ELF-1 (cell line): ENCODE measurements around the gene ALAS1.

Experiments used
- DNase-seq: peaks from one replicate; pipeline ENCODE4 v3.0.0-alpha.2; 2016; ENCODE audit warnings: low read depth, low spot score

ALAS1 gene

GRCh38 chr3:52233968-52234367 lies 36.0 kb downstream of the ALAS1 start:
- no peak for DNase-seq

DNA sequence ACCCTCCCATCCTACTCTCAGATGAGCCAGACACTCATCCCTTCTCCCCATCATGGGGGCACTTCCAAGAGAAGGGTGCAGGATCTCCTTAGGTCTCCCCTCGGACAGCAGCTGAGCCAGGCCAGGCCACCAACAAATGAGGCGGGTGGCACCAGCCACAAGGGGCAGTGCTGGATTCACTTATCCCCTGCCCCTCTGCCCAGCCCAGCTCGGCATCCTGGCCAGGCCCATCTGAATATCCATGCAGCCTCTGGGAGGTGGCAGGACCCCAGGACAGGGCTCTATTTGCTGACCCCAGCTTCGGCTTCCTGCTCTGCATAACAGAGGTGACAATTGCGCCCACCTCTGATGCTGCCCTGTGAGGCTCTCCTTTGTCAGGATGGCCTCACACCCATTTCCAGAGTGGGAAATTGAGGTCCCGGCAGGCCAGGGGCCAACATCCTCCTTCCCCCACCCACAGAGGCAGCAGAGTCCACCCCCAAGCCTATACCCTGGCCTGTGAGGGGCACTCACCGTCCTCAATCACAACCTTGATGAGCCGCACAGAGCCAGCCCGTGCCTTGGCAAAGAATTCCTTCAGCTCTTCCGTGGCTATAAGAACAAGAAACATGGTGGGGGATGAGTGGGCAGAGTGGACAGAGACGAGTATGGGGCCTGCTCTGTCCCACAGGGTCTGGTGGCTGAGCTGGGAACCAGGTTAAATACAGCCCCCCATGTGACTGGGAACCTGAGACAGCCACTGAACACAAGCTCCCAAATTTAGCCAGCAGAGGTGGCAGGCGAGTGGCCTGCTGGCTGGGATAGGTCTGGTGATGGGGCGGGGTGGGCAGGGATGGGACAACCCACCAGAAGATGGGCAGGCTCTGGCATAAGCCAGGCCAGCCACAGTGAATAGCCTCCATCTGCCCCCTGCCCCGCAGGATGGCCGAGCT lies 36.8 kb downstream of the ALAS1 start:
- DNase-seq: no peak

- no peak for DNase-seq
These were observed 38.5 kb downstream of the ALAS1 start for GRCh38 chr3:52236424-52236886.

GRCh38 chr3:52237006-52237656 lies 39.2 kb downstream of the ALAS1 start:
- DNase-seq: no peak

DNA sequence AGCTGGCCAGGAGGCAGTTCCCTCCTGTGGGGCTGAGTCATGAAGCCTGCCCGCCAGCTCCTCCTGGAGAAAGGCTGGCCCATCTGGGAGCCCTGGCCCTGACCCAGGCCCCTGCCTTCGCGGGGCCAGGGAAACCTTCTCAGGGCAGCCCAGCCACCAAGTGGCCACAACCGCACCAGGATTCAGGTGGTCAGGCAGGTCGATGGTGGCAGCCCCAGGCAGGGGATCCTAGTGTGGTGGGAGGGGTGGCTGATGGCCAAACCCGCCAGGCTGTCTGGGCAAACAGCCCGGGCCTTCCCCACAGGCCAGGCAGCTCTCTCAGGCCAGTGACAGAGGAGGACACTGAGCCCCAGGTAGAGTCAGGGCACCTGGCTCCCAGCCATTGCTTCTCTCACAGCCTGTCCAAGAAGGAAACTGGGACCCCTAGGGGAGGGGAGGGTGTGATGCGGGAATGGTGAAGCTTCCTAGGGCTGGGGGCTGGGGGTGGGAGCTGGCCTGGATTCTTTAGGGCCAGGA lies 39.8 kb downstream of the ALAS1 start:
- DNase-seq: peak; percentile 73

GRCh38 chr3:52238193-52238760 lies 40.3 kb downstream of the ALAS1 start:
- DNase-seq: no peak

- peak; percentile 80 for DNase-seq
These were observed 41.1 kb downstream of the ALAS1 start, which contains the start of gene TWF2 for GRCh38 chr3:52238761-52239701. Gene TWF2 (minus strand): TSS chr3:52239158. CDS start chr3:52239016, 142 bp downstream.

- no peak for DNase-seq
These were observed 42.3 kb downstream of the ALAS1 start for GRCh38 chr3:52240059-52240885.

- DNase-seq: no peak
These were observed 43.0 kb downstream of the ALAS1 start for GRCh38 chr3:52240886-52241370.

DNA sequence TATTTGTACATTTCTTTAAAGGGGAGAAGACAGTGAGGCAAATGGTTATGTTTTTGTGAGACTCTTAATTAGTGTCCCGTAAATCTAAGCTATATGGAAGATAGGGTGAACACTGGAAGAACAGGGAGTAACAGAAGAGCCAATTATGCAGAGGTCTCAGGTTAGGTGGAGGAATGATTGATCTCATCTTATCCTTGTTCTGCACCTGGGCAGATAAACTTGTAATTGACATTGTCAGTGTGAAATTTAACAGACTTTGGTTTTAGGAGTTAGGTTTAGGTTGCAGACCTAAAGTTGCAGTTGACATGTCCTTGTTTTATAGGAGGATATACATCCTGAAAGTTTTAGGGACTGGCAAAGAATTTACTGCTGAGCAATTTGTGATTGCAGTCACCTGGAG lies 44.1 kb downstream of the ALAS1 start:
- DNase-seq: no peak

GRCh38 chr3:52243791-52244628 lies 46.0 kb downstream of the ALAS1 start:
- DNase-seq: no peak

DNA sequence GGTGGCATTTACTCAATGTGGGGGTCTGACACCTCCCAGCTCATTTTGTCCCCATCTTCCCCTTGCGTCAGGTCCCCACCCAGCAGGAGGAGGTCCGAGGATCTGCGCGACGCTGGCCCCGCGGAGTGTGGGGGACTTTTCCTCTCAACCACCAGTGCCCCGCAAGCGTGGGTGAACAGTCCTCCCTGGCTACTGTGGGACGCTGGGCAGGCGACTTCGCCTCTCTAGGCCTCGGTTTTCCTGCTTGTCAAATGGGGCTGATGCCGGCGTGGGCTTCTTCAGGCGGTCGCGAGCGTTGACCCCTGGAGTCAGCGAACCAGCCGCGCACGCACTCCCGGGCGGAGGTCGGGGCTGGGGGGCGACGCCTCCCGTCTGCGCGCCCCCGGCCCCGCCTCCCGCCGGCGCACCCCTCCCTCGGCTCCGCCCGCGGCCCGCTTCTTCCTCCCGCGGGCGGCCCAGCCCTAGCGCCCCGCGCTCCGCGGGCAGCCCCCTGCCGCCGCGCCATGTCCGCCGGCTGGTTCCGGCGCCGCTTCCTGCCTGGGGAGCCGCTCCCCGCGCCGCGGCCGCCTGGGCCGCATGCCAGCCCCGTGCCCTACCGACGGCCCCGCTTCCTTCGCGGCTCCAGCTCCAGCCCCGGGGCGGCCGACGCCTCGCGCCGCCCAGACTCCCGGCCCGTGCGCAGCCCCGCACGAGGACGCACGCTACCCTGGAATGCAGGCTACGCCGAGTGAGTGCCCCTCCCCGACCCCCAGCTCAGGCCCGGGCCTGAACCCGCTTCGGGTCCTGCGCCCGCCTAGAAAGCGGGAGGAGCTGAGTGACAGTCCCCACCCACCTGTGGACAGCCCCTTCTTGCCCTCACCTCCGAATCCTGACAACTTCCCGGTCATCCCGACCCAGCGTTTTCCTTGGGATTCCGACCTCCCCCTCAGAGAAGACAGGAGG lies 47.6 kb downstream of the ALAS1 start, which contains the start of gene PPM1M:
Gene PPM1M, plus strand, starts transcription at position 438 of the 942 bp plus-strand sequence. Its CDS starts 66 bp downstream, at position 504.
- DNase-seq: peak; percentile 73

- no peak for DNase-seq
These were observed 48.3 kb downstream of the ALAS1 start for GRCh38 chr3:52246264-52246620.

- DNase-seq: no peak
These were observed 48.9 kb downstream of the ALAS1 start for GRCh38 chr3:52246728-52247408.

GRCh38 chr3:52247409-52248164 lies 49.6 kb downstream of the ALAS1 start:
- DNase-seq: no peak

DNA sequence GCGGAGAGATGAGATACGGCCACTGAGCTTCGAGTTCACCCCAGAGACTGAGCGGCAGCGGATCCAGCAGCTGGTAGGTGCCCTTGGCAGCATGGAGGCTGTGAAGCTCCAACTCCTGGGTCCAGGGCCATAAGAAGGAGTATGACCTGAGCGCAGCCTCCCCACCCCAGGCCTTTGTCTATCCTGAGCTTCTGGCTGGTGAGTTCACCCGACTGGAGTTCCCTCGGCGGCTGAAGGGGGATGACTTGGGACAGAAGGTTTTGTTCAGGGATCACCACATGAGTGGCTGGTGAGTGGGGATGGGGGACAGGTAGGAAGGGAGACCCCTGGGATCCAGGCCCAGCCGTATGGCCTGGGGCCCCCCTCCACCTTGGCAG lies 50.2 kb downstream of the ALAS1 start:
- DNase-seq: no peak
